GM12801 (cell line): ENCODE results near the gene GGNBP2.

Experiments
- TF ChIP-seq, protein P1 (sequence below): IDR thresholded peaks from one replicate; pipeline ENCODE4 v1.5.1; 2011; ENCODE audit warnings: control low read depth; ENCODE audit not compliant: insufficient read length; ENCODE audit errors: extremely low read depth

The GGNBP2 gene

DNA sequence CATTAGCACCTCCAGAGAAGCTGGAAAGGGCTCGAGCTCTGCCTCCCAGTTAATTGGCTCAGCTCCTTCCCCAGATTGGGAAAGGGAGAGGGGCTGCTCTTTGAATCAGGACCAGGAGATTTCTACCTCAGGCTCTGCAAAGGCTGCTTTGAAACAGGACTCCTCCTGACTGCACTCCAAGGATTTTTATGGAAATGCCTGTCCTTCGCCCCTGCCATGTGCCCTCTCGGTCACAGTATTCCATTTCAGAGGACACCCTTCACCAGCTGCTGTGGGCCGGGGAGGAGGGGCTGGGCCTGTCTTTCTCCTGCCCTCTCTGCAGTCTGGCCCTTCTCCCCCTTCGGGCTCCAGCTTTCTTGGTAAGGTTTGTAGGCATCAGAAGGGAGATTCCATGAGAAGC is 70.2 kb downstream of the GGNBP2 start:
- TF ChIP-seq, protein P1, sequence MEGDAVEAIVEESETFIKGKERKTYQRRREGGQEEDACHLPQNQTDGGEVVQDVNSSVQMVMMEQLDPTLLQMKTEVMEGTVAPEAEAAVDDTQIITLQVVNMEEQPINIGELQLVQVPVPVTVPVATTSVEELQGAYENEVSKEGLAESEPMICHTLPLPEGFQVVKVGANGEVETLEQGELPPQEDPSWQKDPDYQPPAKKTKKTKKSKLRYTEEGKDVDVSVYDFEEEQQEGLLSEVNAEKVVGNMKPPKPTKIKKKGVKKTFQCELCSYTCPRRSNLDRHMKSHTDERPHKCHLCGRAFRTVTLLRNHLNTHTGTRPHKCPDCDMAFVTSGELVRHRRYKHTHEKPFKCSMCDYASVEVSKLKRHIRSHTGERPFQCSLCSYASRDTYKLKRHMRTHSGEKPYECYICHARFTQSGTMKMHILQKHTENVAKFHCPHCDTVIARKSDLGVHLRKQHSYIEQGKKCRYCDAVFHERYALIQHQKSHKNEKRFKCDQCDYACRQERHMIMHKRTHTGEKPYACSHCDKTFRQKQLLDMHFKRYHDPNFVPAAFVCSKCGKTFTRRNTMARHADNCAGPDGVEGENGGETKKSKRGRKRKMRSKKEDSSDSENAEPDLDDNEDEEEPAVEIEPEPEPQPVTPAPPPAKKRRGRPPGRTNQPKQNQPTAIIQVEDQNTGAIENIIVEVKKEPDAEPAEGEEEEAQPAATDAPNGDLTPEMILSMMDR, result no peak

GRCh38 chr17:36616061-36617029 is 71.6 kb downstream of the GGNBP2 start:
- TF ChIP-seq, protein P1, result no peak

DNA sequence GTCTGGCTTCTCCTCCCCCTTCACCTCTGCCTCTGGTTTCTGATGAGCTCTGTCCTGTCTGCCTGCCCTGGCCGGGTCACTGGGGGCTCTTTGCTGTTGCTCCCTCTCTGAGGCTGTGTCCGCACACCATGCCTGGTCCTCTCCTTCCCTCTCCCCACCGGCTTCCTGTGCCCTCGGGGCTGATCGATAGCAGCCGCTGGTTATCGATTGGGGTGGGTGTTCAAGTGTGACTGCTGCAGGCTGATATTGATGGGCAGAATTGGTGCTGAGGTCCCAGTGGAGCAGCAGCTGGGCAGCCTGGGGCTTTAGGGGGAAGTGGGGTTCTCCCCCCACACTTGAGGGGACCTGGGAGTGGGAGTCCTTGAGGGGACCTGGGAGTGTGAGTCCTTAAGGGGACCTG is 73.1 kb downstream of the GGNBP2 start:
- TF ChIP-seq, protein P1, result no peak

- TF ChIP-seq, protein P1, result no peak
Measured at GRCh38 chr17:36623281-36623680, 78.6 kb downstream of the GGNBP2 start.

DNA sequence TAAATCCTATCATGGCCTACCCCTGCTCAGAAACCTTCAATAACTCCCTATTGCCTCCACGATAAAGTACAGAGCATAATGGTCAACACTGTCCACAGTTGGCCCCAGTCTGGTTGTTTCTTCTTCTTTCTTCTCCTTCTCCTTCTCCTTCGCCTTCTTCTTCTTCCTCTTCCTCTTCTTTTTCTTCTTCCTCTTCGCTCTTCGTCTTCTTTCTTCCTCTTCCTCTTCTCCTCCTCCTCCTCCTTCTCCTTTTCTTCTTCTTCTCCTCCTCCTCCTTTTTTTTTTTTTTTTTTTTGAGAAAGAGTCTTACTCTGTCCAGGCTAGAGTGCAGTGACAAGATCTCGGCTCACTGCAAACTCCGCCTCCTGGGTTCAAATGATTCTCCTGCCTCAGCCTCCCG is 80.5 kb downstream of the GGNBP2 start:
- TF ChIP-seq, protein P1, result no peak

- TF ChIP-seq, protein P1, result no peak
Measured at GRCh38 chr17:36627101-36627500, 82.4 kb downstream of the GGNBP2 start.

DNA sequence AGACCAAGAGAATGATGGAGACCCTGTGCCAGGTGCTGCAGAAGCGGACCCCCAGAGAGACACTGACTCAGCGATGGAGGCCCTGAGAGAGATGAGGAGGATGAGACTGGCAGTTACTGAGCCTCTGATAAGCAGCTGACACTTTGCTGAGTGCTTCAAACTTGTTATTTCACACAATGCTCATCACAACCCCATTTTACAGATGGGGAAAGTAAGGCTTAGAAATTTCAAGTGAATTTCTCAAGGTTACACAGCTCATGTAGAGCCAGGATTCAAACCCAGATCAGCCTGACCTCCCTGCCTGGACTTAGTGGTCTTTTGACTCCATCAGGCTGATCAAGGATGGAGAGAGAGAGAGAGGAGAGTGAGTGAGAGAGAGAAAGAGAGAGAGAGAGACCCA is 83.9 kb downstream of the GGNBP2 start:
- TF ChIP-seq, protein P1, result no peak
